ENCODE data around the gene C1GALT1. TPM values are rescaled to one million over a fixed set of nuclear protein-coding genes. Genes with fewer than 3 reads are reported as not detected.

The C1GALT1 gene
- total RNA-seq, 1 donor from 2014 or later: 25.2 TPM

DNA sequence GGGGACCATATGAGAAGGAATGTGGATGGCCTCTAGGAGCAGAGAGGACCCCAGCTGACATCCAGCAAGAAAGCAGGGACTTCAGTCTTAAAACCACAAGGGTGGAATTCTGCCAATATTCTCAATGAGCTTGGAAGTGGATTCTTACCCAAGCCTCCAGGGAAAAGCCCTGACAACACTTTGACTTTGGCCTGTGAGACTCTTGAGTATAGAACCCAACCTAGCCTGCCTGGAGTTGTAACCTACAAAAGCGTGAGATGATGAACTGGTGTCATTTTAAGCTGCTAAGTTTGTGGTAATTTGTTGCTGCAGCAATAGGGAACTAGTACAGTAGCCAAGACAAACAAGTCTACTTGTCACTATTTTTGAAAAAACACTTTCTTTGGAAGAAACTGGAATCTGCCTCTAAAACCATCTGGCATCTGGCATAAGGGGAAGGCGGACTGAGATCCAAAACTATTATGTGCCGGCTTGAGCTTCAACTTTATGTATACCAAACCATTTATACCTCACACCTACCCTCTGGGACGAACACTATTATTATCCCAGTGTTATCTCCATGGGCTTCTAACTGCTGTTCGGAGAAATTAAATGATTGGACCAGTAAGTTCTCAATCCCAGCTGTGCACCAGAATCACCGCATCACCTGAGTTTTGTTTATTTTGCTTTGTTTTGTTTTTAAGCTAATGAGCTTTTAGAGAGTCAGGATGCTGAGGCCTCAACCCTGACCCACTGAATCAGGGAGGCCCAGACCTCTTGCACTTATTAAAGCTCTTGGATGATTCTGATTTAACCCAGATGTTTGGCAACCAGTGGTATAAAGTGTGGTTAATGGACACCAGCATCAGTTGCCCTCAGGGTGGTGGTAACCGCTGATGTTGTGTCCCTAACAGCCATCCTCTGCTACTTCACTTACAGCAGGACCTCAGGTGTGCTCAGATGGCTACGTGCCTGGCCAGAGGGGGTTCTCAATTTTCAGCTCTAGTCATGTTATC lies 83.0 kb downstream of the C1GALT1 start:
- DNase-seq (ENCODE audit: low spot score): no peak
- H3K36me3 Mint-ChIP-seq (ENCODE audit: low read depth): no peaks in the 10 kb centered on the region
- no peak overlapping the region for H3K4me3 Mint-ChIP-seq (ENCODE audit: unreplicated experiment)
- no peak overlapping the region for H3K27ac Mint-ChIP-seq (ENCODE audit: unreplicated experiment)
- no peak for TF ChIP-seq CTCF (IDR thresholded peaks at IDR 0.05)
- H3K27me3 Mint-ChIP-seq (ENCODE audit: low read depth): no peaks in the 10 kb centered on the region
- H3K9me3 Mint-ChIP-seq (ENCODE audit: low read depth): peaks cover 8% of the 10 kb centered on the region
- peaks cover 16% of the 10 kb centered on the region for H3K4me1 Mint-ChIP-seq (ENCODE audit: low read depth)

GRCh38 chr7:7266257-7266881 lies 84.0 kb downstream of the C1GALT1 start:
- no peak overlapping the region for H3K27ac Mint-ChIP-seq (ENCODE audit: unreplicated experiment)
- no peak for DNase-seq (ENCODE audit: low spot score)
- peaks cover 2% of the 10 kb centered on the region for H3K9me3 Mint-ChIP-seq (ENCODE audit: low read depth)
- peaks cover 19% of the 10 kb centered on the region for H3K4me1 Mint-ChIP-seq (ENCODE audit: low read depth)
- H3K4me3 Mint-ChIP-seq (ENCODE audit: unreplicated experiment): no peak overlapping the region
- TF ChIP-seq CTCF (IDR thresholded peaks at IDR 0.05): no peak
- H3K36me3 Mint-ChIP-seq (ENCODE audit: low read depth): no peaks in the 10 kb centered on the region
- no peaks in the 10 kb centered on the region for H3K27me3 Mint-ChIP-seq (ENCODE audit: low read depth)

- DNase-seq (ENCODE audit: low spot score): no peak
- no peak overlapping the region for H3K4me3 Mint-ChIP-seq (ENCODE audit: unreplicated experiment)
- H3K36me3 Mint-ChIP-seq (ENCODE audit: low read depth): no peaks in the 10 kb centered on the region
- H3K27ac Mint-ChIP-seq (ENCODE audit: unreplicated experiment): no peak overlapping the region
- no peak for TF ChIP-seq CTCF (IDR thresholded peaks at IDR 0.05)
- H3K27me3 Mint-ChIP-seq (ENCODE audit: low read depth): no peaks in the 10 kb centered on the region
- no peaks in the 10 kb centered on the region for H3K9me3 Mint-ChIP-seq (ENCODE audit: low read depth)
- H3K4me1 Mint-ChIP-seq (ENCODE audit: low read depth): peaks cover 9% of the 10 kb centered on the region
Observed at GRCh38 chr7:7271094-7271874, 88.9 kb downstream of the C1GALT1 start.

DNA sequence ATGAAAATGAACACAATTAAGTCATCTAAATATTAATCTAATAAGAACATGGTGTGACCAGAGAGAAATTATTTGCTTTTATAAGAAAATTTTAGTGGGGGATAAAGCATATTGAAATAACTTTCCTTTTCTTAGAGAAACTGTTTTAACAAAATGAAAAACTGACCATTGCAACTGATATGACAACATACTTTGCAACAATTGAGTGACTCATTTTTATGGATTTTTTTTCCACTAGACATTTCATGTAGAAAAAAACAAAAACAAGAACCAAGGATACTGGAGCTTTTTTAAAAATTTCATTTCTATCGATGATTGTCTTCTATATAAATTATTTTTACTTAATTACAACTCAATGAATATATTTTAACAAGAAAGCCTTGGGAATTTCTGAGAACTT lies 90.0 kb downstream of the C1GALT1 start:
- Mint-ChIP-seq H3K36me3 (ENCODE audit: low read depth) (no peaks in the 10 kb centered on the region), H3K4me3 (ENCODE audit: unreplicated experiment) (no peak overlapping the region), H3K9me3 (ENCODE audit: low read depth) (no peaks in the 10 kb centered on the region), H3K27ac (ENCODE audit: unreplicated experiment) (no peak overlapping the region), H3K4me1 (ENCODE audit: low read depth) (peaks cover 11% of the 10 kb centered on the region), H3K27me3 (ENCODE audit: low read depth) (no peaks in the 10 kb centered on the region)
- TF ChIP-seq CTCF (IDR thresholded peaks at IDR 0.05): no peak
- DNase-seq (ENCODE audit: low spot score): no peak

DNA sequence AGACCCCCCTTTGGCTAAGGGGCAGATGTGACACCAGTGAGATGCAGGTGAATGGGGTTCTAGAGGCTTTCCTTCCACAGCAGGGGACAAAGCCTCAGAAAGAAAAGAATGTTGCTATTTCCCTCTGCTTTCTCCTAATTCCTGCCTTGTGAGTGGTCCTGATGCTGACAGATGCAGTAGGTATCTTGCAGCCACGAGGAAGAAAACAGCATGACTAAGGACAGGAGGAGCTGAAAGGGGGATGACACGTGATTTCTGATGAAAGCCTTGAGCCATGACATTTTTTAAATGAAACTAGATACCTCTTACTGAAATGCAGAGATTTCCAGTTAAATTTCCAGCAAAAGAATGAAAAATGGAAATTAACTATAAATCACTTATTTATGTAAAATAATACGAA lies 92.4 kb downstream of the C1GALT1 start:
- Mint-ChIP-seq H3K4me3 (ENCODE audit: unreplicated experiment) (no peak overlapping the region), H3K36me3 (ENCODE audit: low read depth) (no peaks in the 10 kb centered on the region), H3K27me3 (ENCODE audit: low read depth) (no peaks in the 10 kb centered on the region), H3K4me1 (ENCODE audit: low read depth) (peaks cover 11% of the 10 kb centered on the region), H3K27ac (ENCODE audit: unreplicated experiment) (no peak overlapping the region), H3K9me3 (ENCODE audit: low read depth) (no peaks in the 10 kb centered on the region)
- no peak for DNase-seq (ENCODE audit: low spot score)
- TF ChIP-seq CTCF (IDR thresholded peaks at IDR 0.05): no peak
